ENCODE measurements around the gene TEAD1. TPM values are rescaled to one million over a fixed set of nuclear protein-coding genes. Genes with fewer than 3 reads are reported as not detected.

The TEAD1 gene
- total and polyA plus RNA-seq, 9 of the 15 experiments (the other 6 are each of a cell fraction or from before 2014, with no cell fraction given): 1.7 to 17.7 (median 10.8) TPM

DNA sequence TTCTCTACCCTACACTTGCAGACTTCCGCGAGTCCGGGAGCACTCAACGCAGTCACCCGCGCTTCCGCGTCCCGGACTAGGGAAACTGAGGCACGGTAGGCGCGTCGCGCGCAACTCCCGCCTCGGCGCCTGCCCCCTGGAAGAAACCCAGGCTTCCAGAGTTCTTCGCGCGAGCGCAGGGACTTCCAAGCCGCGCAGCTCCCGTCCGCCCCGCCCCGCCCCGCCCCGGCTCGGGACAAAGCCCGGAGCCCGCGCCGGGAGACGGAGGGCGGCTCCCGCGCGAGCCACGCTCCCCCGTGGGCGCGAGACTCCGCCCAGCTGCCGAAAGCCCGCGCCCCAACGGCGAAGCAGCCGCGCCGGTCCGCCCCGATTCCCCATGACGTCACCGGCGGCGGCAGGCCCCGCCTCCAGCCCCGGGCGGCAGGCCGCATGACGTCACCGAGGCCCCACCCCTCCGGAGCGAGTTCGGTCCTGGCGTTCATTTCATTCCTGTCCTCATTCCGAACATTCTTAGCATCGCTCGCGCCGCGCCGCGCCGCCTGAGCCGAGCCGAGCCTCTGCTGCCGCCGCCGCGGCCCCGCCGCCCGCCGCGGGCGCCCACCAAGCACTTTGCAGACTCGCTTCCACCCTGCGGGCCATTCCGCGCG is at the start of gene TEAD1 (continued):
- TF ChIP-seq NCOA2 (IDR thresholded peaks at IDR 0.05; ENCODE audit: partially characterized antibody in 2 of 2): no peak
- TF ChIP-seq CXXC5 (CRISPR knock-in tag; IDR thresholded peaks at IDR 0.05): peak; percentile 96
- TF ChIP-seq EP300 (IDR thresholded peaks at IDR 0.05; ENCODE audit: low read length): no peak; the same call in 1 of the 2 replicates
- no peak for TF ChIP-seq ZNF583 (CRISPR knock-in tag; IDR thresholded peaks at IDR 0.05)
- no peak for TF ChIP-seq U2AF2 (optimal IDR thresholded peaks at IDR 0.05; ENCODE audit: low read depth, low read length)
- peak; percentile 80 for TF ChIP-seq HMGN3 (IDR thresholded peaks at IDR 0.05; ENCODE audit: borderline replicate concordance, extremely low read depth, insufficient read length, low read depth, low read length)
- TF ChIP-seq, protein P1, sequence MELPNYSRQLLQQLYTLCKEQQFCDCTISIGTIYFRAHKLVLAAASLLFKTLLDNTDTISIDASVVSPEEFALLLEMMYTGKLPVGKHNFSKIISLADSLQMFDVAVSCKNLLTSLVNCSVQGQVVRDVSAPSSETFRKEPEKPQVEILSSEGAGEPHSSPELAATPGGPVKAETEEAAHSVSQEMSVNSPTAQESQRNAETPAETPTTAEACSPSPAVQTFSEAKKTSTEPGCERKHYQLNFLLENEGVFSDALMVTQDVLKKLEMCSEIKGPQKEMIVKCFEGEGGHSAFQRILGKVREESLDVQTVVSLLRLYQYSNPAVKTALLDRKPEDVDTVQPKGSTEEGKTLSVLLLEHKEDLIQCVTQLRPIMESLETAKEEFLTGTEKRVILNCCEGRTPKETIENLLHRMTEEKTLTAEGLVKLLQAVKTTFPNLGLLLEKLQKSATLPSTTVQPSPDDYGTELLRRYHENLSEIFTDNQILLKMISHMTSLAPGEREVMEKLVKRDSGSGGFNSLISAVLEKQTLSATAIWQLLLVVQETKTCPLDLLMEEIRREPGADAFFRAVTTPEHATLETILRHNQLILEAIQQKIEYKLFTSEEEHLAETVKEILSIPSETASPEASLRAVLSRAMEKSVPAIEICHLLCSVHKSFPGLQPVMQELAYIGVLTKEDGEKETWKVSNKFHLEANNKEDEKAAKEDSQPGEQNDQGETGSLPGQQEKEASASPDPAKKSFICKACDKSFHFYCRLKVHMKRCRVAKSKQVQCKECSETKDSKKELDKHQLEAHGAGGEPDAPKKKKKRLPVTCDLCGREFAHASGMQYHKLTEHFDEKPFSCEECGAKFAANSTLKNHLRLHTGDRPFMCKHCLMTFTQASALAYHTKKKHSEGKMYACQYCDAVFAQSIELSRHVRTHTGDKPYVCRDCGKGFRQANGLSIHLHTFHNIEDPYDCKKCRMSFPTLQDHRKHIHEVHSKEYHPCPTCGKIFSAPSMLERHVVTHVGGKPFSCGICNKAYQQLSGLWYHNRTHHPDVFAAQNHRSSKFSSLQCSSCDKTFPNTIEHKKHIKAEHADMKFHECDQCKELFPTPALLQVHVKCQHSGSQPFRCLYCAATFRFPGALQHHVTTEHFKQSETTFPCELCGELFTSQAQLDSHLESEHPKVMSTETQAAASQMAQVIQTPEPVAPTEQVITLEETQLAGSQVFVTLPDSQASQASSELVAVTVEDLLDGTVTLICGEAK (IDR thresholded peaks at IDR 0.05): no peak; the same call in 1 of the 2 replicates
- TF ChIP-seq, protein P1 (CRISPR knock-in tag; IDR thresholded peaks at IDR 0.05): no peak
- peak; percentile 37; the same call in 1 of the 2 replicates for TF ChIP-seq KLF13 (tag; IDR thresholded peaks at IDR 0.05; ENCODE audit: borderline replicate concordance, low read depth)
- peak; percentile 79 for TF ChIP-seq GTF2E2 (tag; IDR thresholded peaks at IDR 0.05)
- 0 out of 2 replicates have a peak, but pooled peaks have one; percentile 29 for TF ChIP-seq ESRRA (IDR thresholded peaks at IDR 0.05; ENCODE audit: borderline replicate concordance, low read depth)
- TF ChIP-seq, protein P2, sequence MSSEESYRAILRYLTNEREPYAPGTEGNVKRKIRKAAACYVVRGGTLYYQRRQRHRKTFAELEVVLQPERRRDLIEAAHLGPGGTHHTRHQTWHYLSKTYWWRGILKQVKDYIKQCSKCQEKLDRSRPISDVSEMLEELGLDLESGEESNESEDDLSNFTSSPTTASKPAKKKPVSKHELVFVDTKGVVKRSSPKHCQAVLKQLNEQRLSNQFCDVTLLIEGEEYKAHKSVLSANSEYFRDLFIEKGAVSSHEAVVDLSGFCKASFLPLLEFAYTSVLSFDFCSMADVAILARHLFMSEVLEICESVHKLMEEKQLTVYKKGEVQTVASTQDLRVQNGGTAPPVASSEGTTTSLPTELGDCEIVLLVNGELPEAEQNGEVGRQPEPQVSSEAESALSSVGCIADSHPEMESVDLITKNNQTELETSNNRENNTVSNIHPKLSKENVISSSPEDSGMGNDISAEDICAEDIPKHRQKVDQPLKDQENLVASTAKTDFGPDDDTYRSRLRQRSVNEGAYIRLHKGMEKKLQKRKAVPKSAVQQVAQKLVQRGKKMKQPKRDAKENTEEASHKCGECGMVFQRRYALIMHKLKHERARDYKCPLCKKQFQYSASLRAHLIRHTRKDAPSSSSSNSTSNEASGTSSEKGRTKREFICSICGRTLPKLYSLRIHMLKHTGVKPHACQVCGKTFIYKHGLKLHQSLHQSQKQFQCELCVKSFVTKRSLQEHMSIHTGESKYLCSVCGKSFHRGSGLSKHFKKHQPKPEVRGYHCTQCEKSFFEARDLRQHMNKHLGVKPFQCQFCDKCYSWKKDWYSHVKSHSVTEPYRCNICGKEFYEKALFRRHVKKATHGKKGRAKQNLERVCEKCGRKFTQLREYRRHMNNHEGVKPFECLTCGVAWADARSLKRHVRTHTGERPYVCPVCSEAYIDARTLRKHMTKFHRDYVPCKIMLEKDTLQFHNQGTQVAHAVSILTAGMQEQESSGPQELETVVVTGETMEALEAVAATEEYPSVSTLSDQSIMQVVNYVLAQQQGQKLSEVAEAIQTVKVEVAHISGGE (CRISPR knock-in tag; IDR thresholded peaks at IDR 0.05): 0 out of 6 replicates have a peak, but pooled peaks of 1 of the 3 experiments have one; percentile 28
